HEK293 (cell line): ENCODE data around the gene SDHAF1.

Experiments used
- GLI4 ChIP-seq: fragments of 450-650 bp; formaldehyde crosslinking; IDR thresholded peaks from 2 replicates; pipeline ENCODE4 v1.5.1; 2016; ENCODE audit warnings: missing biosample characterization, missing genetic modification characterization
- INSM2 ChIP-seq: fragments of 450-650 bp; formaldehyde crosslinking; IDR thresholded peaks from 2 replicates; pipeline ENCODE4 v1.5.1; 2016; ENCODE audit warnings: missing biosample characterization, missing genetic modification characterization
- KLF1 ChIP-seq: fragments of 450-650 bp; formaldehyde crosslinking; IDR thresholded peaks from 2 replicates; pipeline ENCODE4 v1.5.1; 2016; ENCODE audit warnings: missing biosample characterization, missing genetic modification characterization
- KLF16 ChIP-seq: fragments of 450-650 bp; formaldehyde crosslinking; IDR thresholded peaks from 2 replicates; pipeline ENCODE4 v1.5.1; 2017; ENCODE audit warnings: missing biosample characterization, missing genetic modification characterization
- OSR2 ChIP-seq: fragments of 450-650 bp; formaldehyde crosslinking; IDR thresholded peaks from 2 replicates; pipeline ENCODE4 v1.5.1; 2016; ENCODE audit warnings: missing biosample characterization, missing genetic modification characterization
- PATZ1 ChIP-seq: fragments of 450-650 bp; formaldehyde crosslinking; IDR thresholded peaks from 2 replicates; pipeline ENCODE4 v1.5.1; 2016; ENCODE audit warnings: missing biosample characterization, missing genetic modification characterization
- PBX3 ChIP-seq: sonication (generic); formaldehyde crosslinking; IDR thresholded peaks from 2 replicates; pipeline ENCODE4 v1.8.1; 2022; ENCODE audit warnings: mild to moderate bottlenecking, moderate library complexity, missing genetic modification reagents
- PRDM2 ChIP-seq: fragments of 450-650 bp; formaldehyde crosslinking; IDR thresholded peaks from 2 replicates; pipeline ENCODE4 v1.5.1; 2016; ENCODE audit warnings: missing biosample characterization, missing genetic modification characterization, borderline replicate concordance
- PRDM4 ChIP-seq: fragments of 450-650 bp; formaldehyde crosslinking; IDR thresholded peaks from 2 replicates; pipeline ENCODE4 v1.5.1; 2017; ENCODE audit warnings: missing biosample characterization, missing genetic modification characterization
- SCRT2 ChIP-seq: fragments of 450-650 bp; formaldehyde crosslinking; IDR thresholded peaks from 2 replicates; pipeline ENCODE4 v1.5.1; 2016; ENCODE audit warnings: missing biosample characterization, missing genetic modification characterization
- ZBTB49 ChIP-seq: fragments of 450-650 bp; formaldehyde crosslinking; IDR thresholded peaks from 2 replicates; pipeline ENCODE4 v1.5.1; 2016; ENCODE audit warnings: missing biosample characterization, missing genetic modification characterization, low read depth
- ZBTB7A ChIP-seq: fragments of 450-650 bp; formaldehyde crosslinking; IDR thresholded peaks from 2 replicates; pipeline ENCODE4 v1.5.1; 2016; ENCODE audit warnings: low read depth, missing biosample characterization, missing genetic modification characterization
- ZFP3 ChIP-seq: fragments of 450-650 bp; formaldehyde crosslinking; IDR thresholded peaks from 2 replicates; pipeline ENCODE4 v1.5.1; 2016; ENCODE audit warnings: low read depth, missing biosample characterization, missing genetic modification characterization
- ZNF157 ChIP-seq: fragments of 450-650 bp; formaldehyde crosslinking; IDR thresholded peaks from 2 replicates; pipeline ENCODE4 v1.5.1; 2016; ENCODE audit warnings: missing biosample characterization, missing genetic modification characterization
- ZNF24 ChIP-seq: fragments of 450-650 bp; formaldehyde crosslinking; IDR thresholded peaks from 2 replicates; pipeline ENCODE4 v1.5.1; 2016; ENCODE audit warnings: missing biosample characterization, missing genetic modification characterization
- ZNF366 ChIP-seq: fragments of 450-650 bp; formaldehyde crosslinking; conservative IDR thresholded peaks from 2 replicates; pipeline ENCODE4 v1.5.1; 2016; ENCODE audit warnings: missing biosample characterization, missing genetic modification characterization
- ZNF423 ChIP-seq: fragments of 450-650 bp; formaldehyde crosslinking; IDR thresholded peaks from 2 replicates; pipeline ENCODE4 v1.5.1; 2016; ENCODE audit warnings: missing biosample characterization, missing genetic modification characterization
- ZNF600 ChIP-seq: fragments of 450-650 bp; formaldehyde crosslinking; IDR thresholded peaks from 2 replicates; pipeline ENCODE4 v1.5.1; 2016; ENCODE audit warnings: missing biosample characterization, missing genetic modification characterization
- ZNF660 ChIP-seq: fragments of 450-650 bp; IDR thresholded peaks from 2 replicates; pipeline ENCODE4 v1.5.1; 2018; ENCODE audit warnings: missing biosample characterization, mild to moderate bottlenecking, missing genetic modification characterization
- ZNF677 ChIP-seq: fragments of 450-650 bp; IDR thresholded peaks from 2 replicates; pipeline ENCODE4 v1.5.0; 2018; ENCODE audit warnings: missing biosample characterization, mild to moderate bottlenecking, missing genetic modification characterization, moderate library complexity
- ZNF785 ChIP-seq: fragments of 450-650 bp; formaldehyde crosslinking; IDR thresholded peaks from 2 replicates; pipeline ENCODE4 v1.5.1; 2016; ENCODE audit warnings: missing biosample characterization, missing genetic modification characterization
- ZNF791 ChIP-seq: fragments of 450-650 bp; formaldehyde crosslinking; IDR thresholded peaks from 2 replicates; pipeline ENCODE4 v1.5.1; 2016; ENCODE audit warnings: missing biosample characterization, missing genetic modification characterization
- ZNF837 ChIP-seq: fragments of 450-650 bp; formaldehyde crosslinking; IDR thresholded peaks from 2 replicates; pipeline ENCODE4 v1.5.1; 2016; ENCODE audit warnings: missing biosample characterization, missing genetic modification characterization

SDHAF1 gene

GRCh38 chr19:36014012-36014924, 19.3 kb downstream of the SDHAF1 start, which contains the start of gene ALKBH6 (continued):
- peak; percentile 43; the same call in 1 of the 2 replicates for TF ChIP-seq PRDM4
- TF ChIP-seq ZNF837 (tag by site-specific recombination), result no peak
- peak; percentile 64 for TF ChIP-seq ZNF366
- TF ChIP-seq INSM2, result peak; percentile 62; the same call in 1 of the 2 replicates
- TF ChIP-seq PRDM2 (tag by site-specific recombination), result no peak
- TF ChIP-seq ZFP3 (tag by site-specific recombination), result no peak
- peak; percentile 72 for TF ChIP-seq ZNF660 (tag by site-specific recombination)
- no peak for TF ChIP-seq OSR2 (tag by site-specific recombination)
- TF ChIP-seq ZNF791 (tag by site-specific recombination), result no peak
- peak; percentile 92 for TF ChIP-seq ZBTB7A (tag by site-specific recombination)
- no peak for TF ChIP-seq SCRT2 (tag by site-specific recombination)
- no peak for TF ChIP-seq ZNF785 (tag by site-specific recombination)
- peak; percentile 56; the same call in 1 of the 2 replicates for TF ChIP-seq KLF1 (tag by site-specific recombination)
- no peak for TF ChIP-seq ZBTB49 (tag by site-specific recombination)
- TF ChIP-seq ZNF600, result peak; percentile 97
- no peak for TF ChIP-seq GLI4 (tag by site-specific recombination)
- no peak for TF ChIP-seq ZNF677 (tag by site-specific recombination)
- TF ChIP-seq ZNF157 (tag by site-specific recombination), result no peak
- TF ChIP-seq PBX3 (CRISPR knock-in tag), result no peak
- peak; percentile 88 for TF ChIP-seq KLF16 (tag by site-specific recombination)
- TF ChIP-seq ZNF423 (tag by site-specific recombination), result 0 out of 2 replicates have a peak, but pooled peaks have one; percentile 26
- peak; percentile 75 for TF ChIP-seq ZNF24 (tag by site-specific recombination)
- TF ChIP-seq PATZ1 (tag by site-specific recombination), result peak; percentile 72
